Eye (tissue), 1 donor: Measurements from ENCODE around the gene HEMK1.

ENCODE experiments used
- DNase-seq: peaks from one replicate; pipeline ENCODE4 v3.0.0-alpha.2; 2015

HEMK1 gene, protein sequence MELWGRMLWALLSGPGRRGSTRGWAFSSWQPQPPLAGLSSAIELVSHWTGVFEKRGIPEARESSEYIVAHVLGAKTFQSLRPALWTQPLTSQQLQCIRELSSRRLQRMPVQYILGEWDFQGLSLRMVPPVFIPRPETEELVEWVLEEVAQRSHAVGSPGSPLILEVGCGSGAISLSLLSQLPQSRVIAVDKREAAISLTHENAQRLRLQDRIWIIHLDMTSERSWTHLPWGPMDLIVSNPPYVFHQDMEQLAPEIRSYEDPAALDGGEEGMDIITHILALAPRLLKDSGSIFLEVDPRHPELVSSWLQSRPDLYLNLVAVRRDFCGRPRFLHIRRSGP

DNA sequence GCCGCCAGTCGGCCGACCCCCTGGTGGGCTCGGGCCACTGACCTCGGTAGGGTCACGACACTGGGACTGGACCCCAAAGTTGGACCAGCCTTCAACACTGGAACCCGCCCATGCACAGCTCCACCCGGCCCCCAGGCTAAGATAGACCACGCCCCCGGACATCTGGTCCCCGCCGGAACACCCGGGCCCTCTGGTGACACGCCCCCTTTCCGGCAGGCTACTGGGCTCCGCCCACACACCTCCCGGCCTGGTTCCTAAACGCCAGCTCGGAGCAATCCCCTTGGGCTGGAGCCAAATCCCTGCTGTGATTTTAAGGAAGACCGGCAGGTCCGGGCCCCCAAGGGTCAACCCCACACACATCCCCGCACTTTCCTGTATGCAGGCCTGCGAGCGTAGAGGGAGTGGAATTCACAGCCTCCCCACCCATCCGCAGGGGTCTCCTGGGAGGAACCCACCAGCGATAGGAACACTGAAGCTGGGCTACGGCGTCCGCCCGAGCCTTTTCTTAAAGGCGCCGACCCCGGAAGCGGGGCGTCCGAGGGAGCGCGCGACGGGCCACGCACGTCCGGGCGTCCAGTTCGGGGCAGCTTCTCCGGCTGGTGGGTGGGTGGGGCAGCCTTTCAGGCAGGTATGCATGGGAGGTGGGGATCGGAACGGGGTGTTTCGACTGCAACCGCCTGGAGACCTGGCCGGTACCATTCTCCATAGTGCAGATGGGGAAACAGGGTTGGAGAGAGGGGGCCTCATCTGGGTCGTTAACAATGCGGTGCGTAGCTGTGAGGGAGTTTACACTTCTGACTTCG, at the start of gene HEMK1:
HEMK1 (plus strand) TSS at position 576 of the 803 bp plus-strand sequence. CDS start 1,583 bp downstream, outside the sequence.
- peak; percentile 98 for DNase-seq

- DNase-seq, result peak; percentile 13
These were observed 48.5 kb upstream of the HEMK1 start for GRCh38 chr3:50520849-50521248.

DNA sequence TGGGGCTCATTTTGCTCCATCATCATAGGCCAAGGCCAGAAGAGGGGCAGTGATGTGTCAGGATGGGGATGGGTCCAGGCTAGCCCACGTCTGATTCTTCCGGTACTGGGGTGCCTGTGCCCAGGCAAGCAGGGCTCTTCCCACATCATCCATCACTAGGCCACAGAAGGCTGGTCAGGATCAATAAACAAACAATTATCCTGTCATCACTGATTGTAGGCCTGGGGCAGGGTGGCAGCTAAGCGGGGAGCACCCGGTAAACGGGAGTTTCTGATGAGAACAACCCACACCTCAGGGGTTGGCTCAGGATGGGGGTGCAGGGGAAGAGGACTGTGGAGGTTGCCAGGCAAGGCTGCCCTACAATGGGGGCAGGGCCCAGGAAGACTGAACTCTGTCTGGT, 47.8 kb upstream of the HEMK1 start:
- peak; percentile 50 for DNase-seq

DNA sequence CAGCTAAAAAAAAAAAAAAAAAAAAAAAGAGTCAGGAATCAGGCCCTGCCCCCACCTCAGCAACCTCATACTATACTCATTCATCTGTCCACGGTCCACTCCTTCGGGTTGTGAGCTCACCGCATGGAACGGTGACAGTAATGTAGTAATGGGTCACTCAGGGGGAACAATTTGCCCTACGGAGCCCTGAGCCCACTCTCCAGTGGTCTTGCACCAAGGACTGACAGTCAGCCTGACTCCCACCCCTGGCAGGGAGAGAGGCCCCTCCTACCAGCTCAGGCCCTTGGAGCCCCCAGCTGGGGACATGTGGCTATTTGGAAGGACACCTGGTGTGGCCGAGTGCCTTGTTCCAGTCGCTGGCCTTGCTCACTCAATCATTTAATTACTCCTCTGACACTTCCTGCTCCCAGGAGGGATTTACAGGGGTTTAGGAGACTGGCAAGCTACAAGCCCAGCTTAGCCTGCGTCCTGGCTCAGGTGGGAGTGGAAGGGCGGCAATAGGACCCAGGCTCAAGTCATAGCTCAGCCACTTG, 46.0 kb upstream of the HEMK1 start:
- peak; percentile 59 for DNase-seq

DNA sequence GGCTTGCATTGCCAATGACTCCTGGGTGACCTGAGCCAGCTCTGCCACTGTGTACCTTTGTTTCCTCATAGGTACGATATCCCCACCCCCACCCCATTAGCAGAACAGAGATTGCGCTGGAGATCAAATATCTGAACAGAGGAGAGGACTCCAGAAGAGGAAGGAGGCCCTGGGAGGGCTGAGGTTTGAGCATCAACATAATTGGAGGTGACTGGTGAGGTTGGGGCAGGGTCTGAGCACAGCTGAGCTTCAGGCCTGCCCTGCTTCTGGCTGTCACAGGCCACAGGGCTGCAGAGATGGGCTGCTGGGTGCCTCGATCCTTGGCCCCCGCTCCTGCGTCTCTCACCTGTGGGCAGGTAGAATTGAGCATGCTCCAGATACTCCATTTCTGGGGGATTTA, 44.6 kb upstream of the HEMK1 start:
- DNase-seq, result peak; percentile 76

GRCh38 chr3:50525191-50525910, 44.0 kb upstream of the HEMK1 start:
- DNase-seq, result peak; percentile 33

DNA sequence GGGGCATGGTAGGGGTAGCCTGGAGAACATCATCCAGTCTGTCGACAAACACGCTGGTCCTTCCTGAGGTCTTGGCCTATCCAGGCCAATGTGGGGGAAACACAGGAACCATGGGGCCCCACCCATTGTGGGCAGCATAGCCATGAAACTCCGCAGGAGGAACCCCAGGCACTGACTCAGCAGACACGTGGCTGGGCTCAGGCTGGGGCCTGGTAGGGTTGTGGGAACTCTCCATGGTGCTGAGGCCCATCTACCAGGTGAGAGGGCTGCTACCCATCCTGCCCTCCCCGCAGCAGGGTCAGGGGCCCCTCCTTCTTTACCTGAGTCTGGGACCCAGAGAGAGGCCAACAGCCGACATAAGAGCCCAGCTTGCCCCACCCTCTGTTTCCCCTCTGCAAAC, 43.3 kb upstream of the HEMK1 start:
- DNase-seq, result peak; percentile 75

GRCh38 chr3:50530001-50530970, 39.0 kb upstream of the HEMK1 start:
- no peak for DNase-seq

- no peak for DNase-seq
These were observed 38.1 kb upstream of the HEMK1 start for GRCh38 chr3:50531201-50531600.

GRCh38 chr3:50532062-50532705, 37.1 kb upstream of the HEMK1 start:
- DNase-seq, result no peak

DNA sequence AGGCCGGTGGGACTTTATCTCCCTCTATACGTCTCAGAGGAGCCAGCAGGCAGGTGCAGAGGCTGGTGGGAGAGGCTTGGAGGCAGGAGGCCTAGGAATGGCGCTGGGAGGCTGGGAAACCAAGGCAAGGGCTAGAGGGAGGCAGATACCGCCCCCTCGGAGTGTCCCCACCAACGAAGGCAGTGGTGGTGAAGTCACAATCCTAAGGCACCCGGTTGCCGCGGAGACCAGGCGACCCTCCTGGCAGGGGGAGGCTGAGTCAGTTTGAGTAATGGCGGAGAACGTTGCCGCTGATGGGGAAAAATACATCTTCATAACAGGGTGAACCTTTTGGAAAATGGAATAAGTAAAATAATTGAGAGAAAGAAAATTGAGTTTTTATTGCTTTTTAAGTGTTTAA, 36.0 kb upstream of the HEMK1 start:
- DNase-seq, result no peak

- DNase-seq, result no peak
These were observed 35.4 kb upstream of the HEMK1 start for GRCh38 chr3:50533807-50534461.

GRCh38 chr3:50534681-50535330, 34.5 kb upstream of the HEMK1 start:
- no peak for DNase-seq

DNA sequence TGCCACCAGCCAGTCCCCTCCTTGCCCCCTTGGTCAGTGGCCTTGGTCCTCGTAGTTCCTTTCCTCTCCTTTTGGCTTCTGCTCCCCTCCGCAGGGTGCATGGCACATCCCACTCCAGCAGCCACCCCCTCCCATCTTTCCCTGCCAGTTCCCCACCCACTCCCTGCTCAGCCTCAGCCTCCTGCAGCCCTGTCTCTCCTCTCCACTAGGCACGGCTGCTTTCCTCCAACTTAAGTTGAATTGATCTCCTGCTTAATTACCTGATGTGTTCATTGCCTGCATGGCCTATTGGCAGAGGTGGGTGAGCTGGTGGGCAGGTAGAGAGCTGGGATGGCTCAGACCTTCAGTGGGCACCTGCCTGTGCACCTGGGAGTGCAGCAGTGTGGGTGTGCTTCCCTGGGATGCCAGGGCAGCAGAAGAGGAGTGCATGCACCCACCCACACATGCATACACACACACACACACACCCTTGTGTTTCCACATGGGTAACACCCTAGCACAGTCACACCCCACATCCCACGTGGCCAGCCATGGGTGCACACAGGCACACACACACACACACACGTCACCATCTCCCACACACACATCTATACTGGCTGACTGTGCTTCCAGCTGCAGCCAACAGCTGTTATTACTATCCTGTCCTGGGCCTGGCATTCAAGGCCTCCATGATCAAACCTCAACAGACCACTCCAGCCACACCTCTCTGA, 32.7 kb upstream of the HEMK1 start:
- no peak for DNase-seq

GRCh38 chr3:50537421-50538129, 31.7 kb upstream of the HEMK1 start:
- no peak for DNase-seq

GRCh38 chr3:50539356-50540286, 29.7 kb upstream of the HEMK1 start:
- DNase-seq, result no peak

GRCh38 chr3:50542177-50543034, 26.9 kb upstream of the HEMK1 start:
- DNase-seq, result peak; percentile 95
